HCT116 (cell line): ENCODE measurements around the gene RAB3C.

ENCODE experiments used
- SP1 ChIP-seq: IDR thresholded peaks from 2 replicates; pipeline ENCODE4 v1.6.1; 2012; ENCODE audit warnings: low read depth
- ZNF274 ChIP-seq: fragments of 200-500 bp; sonication (Bioruptor generic); IDR thresholded peaks from 2 replicates; pipeline ENCODE4 v1.6.1; 2014; ENCODE audit warnings: mild to moderate bottlenecking, low read depth, low read length, inconsistent platforms

DNA sequence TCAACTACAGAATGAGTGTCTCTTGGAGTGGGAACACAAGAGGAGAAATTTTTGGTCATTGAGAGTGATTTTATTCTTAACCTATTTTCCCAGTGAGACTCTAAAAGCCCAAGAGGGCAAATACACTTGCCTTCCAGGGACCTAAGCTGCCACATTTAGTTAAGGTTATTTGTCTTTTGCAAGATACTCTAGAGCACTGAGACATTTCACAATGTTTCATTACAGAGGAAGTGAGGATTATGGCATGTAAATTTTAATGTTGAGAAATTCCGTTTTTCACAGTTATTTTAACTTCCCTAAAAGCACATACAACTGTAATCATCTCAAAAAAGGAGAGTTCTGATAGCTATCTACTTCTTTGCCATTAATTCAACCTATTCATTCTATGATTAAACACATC lies 38.7 kb upstream of the RAB3C start:
- TF ChIP-seq SP1 (no peak), ZNF274 (no peak)
